Pancreas (tissue), 10 donors: Measurements from ENCODE around the gene RAN. TPM values are rescaled to one million over a fixed set of nuclear protein-coding genes. Genes with fewer than 3 reads are reported as not detected.
"Not testable (repeated sequence)": the region's sequence is repeated elsewhere in the genome, so short reads cannot be mapped to it uniquely, and the experiment has no call there.

Experiments
- ATAC-seq, 4 donors: fragments of 200-7000 bp; cut with Tn5 transposase; one replicate each; pipeline versions ENCODE4 v1.8.0 to v1.9.1; 2020; ENCODE audit warnings: mild to moderate bottlenecking in 4 of 4, moderate library complexity in 4 of 4
- DNase-seq, 6 donors: peaks; one replicate each; pipeline ENCODE4 v3.0.0-alpha.2; 2020
- FAIRE-seq: peaks from 2 replicates; lab custom pipeline; 2012; peaks lifted over from hg19 to GRCh38; lab: Jason Lieb, UNC
- H3K27ac ChIP-seq, 4 donors: fragments of 200-600 bp; sonication (generic); 1 replicate in 3 of 4; 2 replicates in 1 of 4; pipeline versions ENCODE4 v1.5.0 to v1.8.0; 2020
- H3K27me3 ChIP-seq, 4 donors: fragments of 200-600 bp; one replicate each; pipeline ENCODE4 v1.8.0; 2021
- H3K36me3 ChIP-seq, 3 donors: fragments of 200-600 bp; sonication (generic) in 1 of 3; one replicate each; pipeline versions ENCODE4 v1.5.0 to v1.8.0; 2020 to 2021
- H3K4me1 ChIP-seq, 3 donors: fragments of 200-600 bp; one replicate each; pipeline ENCODE4 v1.8.0; 2021
- H3K4me3 ChIP-seq, 4 donors: fragments of 200-600 bp; sonication (generic) in 2 of 4; one replicate each; pipeline versions ENCODE4 v1.5.0 to v1.8.0; 2020 to 2021
- H3K9me3 ChIP-seq, 4 donors: fragments of 200-600 bp; one replicate each; pipeline ENCODE4 v1.8.0; 2021
- WGBS, 2 donors: extraction: QIAGEN DNeasy Blood & Tissue Kit; methylation state at CpG; one replicate each; pipeline ENCODE4 v1.1.7; 2013; 5-methylcytosine and 5-hydroxymethylcytosine counted together
- intact Hi-C, 3 donors: fragments of 100-400 bp; cut with DNase I; formaldehyde crosslinking; loops; one replicate each; pipeline versions ENCODE4 v1.11.1 to v1.14.2; 2022
- polyA plus RNA-seq, 2 donors: library from polyadenylated mRNA; stranded (reverse); fragments of 200-250 nt; gene quantifications; one replicate each; pipeline ENCODE4 v1.2.3, GENCODE V29; 2013
- total RNA-seq, 6 donors: library from RNA; stranded (reverse); fragmentation: NEBNext Ultra II Directional in 4 of 6; extraction: Animal tissue kit (Norgen Biotek cat#: 25700) in 4 of 6; gene quantifications; one replicate each; pipeline versions ENCODE4 v1.2.1 to v1.2.4, GENCODE V29; 2021 to 2023
- TF ChIP-seq, protein P1 (sequence below), 4 donors: fragments of 200-600 bp; sonication (generic) in 3 of 4; IDR thresholded peaks; one replicate each; pipeline versions ENCODE4 v1.5.0 to v1.8.0; 2021; ENCODE audit warnings: antibody characterized with exemption in 4 of 4
- donor health status: healthy with polysubstance abuse.
- donor health status: DM: no; HTN: no; CAD: no; lungs with moderate emphysema.
- donor health status: DM: no; HTN: no; CAD: no.
- donor health status: control.
- donor health status: control.
- donor health status: Bipolar disorder and iron deficiency.
- donor health status: DM: yes; HTN: yes; CAD: no.
- donor health status: DM: no; HTN: no; CAD: no.
- donor health status: DM: no; HTN: no; CAD: no.
- donor health status: DM: yes; HTN: yes; CAD: no.

The RAN gene
- total and polyA plus RNA-seq, 8 donors: 60.0 to 201 (median 152) TPM

DNA sequence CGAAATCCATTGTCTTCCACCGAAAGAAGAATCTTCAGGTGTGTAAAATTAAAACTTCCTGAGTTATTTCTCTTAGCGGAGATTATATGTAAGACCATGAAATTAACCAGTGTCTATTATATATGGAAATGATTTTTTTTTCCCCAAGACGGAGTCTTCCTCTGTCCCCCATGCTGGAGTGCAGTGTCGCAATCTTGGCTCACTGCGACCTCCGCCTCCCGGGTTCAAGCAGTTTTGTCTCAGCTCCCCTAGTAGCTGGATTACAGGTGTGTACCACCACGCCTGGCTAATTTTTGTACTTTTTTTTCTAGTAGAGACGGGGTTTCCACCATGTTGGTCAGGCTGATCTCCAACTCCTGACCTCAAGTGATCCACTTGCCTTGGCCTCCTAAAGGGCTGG lies 2.8 kb downstream of the RAN start:
- TF ChIP-seq, protein P1, sequence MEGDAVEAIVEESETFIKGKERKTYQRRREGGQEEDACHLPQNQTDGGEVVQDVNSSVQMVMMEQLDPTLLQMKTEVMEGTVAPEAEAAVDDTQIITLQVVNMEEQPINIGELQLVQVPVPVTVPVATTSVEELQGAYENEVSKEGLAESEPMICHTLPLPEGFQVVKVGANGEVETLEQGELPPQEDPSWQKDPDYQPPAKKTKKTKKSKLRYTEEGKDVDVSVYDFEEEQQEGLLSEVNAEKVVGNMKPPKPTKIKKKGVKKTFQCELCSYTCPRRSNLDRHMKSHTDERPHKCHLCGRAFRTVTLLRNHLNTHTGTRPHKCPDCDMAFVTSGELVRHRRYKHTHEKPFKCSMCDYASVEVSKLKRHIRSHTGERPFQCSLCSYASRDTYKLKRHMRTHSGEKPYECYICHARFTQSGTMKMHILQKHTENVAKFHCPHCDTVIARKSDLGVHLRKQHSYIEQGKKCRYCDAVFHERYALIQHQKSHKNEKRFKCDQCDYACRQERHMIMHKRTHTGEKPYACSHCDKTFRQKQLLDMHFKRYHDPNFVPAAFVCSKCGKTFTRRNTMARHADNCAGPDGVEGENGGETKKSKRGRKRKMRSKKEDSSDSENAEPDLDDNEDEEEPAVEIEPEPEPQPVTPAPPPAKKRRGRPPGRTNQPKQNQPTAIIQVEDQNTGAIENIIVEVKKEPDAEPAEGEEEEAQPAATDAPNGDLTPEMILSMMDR (IDR thresholded peaks at IDR 0.05): no peak
- Histone ChIP-seq H3K36me3 (peaks cover 8 to 29% (median 10%) of the 10 kb centered on the region in 3 donors), H3K27ac (no peak overlapping the region), H3K27me3 (no peaks in the 10 kb centered on the region), H3K9me3 (no peaks in the 10 kb centered on the region), H3K4me1 (peaks cover 0 to 17% (median 8%) of the 10 kb centered on the region in 3 donors), H3K4me3 (no peak overlapping the region)
- no peak for DNase-seq
- no peak for ATAC-seq
- 95 to 97% methylated on average over 10 of the region's 10 CpGs for WGBS, 2 donors
- intact Hi-C loops: no loop called here
- no peak for FAIRE-seq

DNA sequence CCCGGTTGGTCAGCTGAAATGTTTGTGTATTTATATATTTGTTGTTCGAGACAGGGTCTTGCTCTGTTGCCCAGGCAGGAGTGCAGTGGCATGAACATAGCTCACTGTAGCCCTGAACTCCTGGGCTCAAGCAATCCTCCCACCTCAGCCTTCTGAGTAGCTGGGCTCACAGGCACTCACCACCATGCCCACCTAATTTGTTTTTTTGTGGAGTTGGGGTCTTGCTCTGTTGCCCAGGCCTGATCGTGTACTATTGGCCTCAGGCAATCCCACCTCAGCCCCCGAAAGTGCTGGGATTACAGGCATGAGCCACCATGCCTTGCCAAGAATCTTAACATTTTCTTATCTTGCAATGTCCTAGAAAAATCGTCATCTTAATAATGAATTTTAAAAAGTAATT lies 3.3 kb downstream of the RAN start:
- WGBS, 2 donors: 90 to 96% methylated on average over 5 of the region's 5 CpGs
- peaks cover 0 to 17% (median 8%) of the 10 kb centered on the region in 3 donors for H3K4me1 ChIP-seq
- H3K36me3 ChIP-seq: peaks cover 8 to 29% (median 10%) of the 10 kb centered on the region in 3 donors
- no peak overlapping the region for H3K27ac ChIP-seq
- ATAC-seq: no peak
- intact Hi-C loops: no loop called here
- no peak overlapping the region for H3K4me3 ChIP-seq
- H3K27me3 ChIP-seq: no peaks in the 10 kb centered on the region
- TF ChIP-seq, protein P1 (IDR thresholded peaks at IDR 0.05): no peak
- no peak for FAIRE-seq
- DNase-seq: no peak
- no peaks in the 10 kb centered on the region for H3K9me3 ChIP-seq

DNA sequence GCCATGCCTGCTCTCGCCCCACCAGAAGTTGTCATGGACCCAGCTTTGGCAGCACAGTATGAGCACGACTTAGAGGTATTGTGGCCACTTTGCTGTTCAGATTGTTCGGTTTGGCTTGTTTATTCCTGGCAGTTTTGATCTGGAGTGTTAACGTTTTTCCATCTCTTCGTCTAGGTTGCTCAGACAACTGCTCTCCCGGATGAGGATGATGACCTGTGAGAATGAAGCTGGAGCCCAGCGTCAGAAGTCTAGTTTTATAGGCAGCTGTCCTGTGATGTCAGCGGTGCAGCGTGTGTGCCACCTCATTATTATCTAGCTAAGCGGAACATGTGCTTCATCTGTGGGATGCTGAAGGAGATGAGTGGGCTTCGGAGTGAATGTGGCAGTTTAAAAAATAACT lies 3.8 kb downstream of the RAN start:
- intact Hi-C loops, FAIRE-seq, H3K4me3 ChIP-seq, H3K9me3 ChIP-seq, DNase-seq, H3K27ac ChIP-seq, ATAC-seq, H3K27me3 ChIP-seq: not testable (repeated sequence)
- WGBS, 2 donors: 83 to 89% methylated on average over 11 of the region's 11 CpGs
- Histone ChIP-seq H3K36me3 (peaks cover 8 to 29% (median 10%) of the 10 kb centered on the region in 3 donors), H3K4me1 (peaks cover 0 to 17% (median 8%) of the 10 kb centered on the region in 3 donors)

DNA sequence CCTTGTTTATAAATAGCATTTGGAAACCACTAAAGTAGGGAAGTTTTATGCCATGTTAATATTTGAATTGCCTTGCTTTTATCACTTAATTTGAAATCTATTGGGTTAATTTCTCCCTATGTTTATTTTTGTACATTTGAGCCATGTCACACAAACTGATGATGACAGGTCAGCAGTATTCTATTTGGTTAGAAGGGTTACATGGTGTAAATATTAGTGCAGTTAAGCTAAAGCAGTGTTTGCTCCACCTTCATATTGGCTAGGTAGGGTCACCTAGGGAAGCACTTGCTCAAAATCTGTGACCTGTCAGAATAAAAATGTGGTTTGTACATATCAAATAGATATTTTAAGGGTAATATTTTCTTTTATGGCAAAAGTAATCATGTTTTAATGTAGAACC lies 4.4 kb downstream of the RAN start:
- ATAC-seq (no peak), DNase-seq (no peak), FAIRE-seq (no peak)
- TF ChIP-seq, protein P1 (IDR thresholded peaks at IDR 0.05): no peak
- Histone ChIP-seq H3K27me3 (no peaks in the 10 kb centered on the region), H3K9me3 (no peaks in the 10 kb centered on the region), H3K4me1 (peaks cover 0 to 17% (median 8%) of the 10 kb centered on the region in 3 donors), H3K36me3 (peaks cover 8 to 29% (median 10%) of the 10 kb centered on the region in 3 donors), H3K4me3 (no peak overlapping the region), H3K27ac (no peak overlapping the region)
- intact Hi-C loops: no loop called here

DNA sequence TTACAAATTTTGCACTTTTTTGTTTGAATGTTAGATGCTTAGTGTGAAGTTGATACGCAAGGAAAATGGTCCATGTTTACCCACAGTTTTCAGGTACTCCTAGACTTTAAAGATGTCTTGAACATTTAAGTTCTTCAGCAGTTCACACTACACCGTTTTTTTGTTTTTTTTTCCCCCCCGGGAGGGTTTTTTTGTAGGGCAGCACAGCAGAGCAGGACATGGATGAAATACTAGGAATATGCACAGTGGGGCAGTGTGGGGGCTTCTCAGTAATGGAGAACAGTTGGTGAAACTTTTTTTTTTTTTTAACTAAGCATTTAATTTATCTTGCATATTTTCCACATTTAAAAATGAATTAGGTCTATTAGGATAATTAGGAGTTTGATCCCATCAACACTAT lies 4.9 kb downstream of the RAN start:
- TF ChIP-seq, protein P1 (IDR thresholded peaks at IDR 0.05): no peak
- intact Hi-C loops: no loop called here
- DNase-seq (no peak), FAIRE-seq (no peak), ATAC-seq (no peak)
- no peak overlapping the region for H3K4me3 ChIP-seq
- WGBS, 2 donors: 80 to 88% methylated on average over 3 of the region's 3 CpGs
- no peaks in the 10 kb centered on the region for H3K9me3 ChIP-seq
- no peak overlapping the region for H3K27ac ChIP-seq
- H3K4me1 ChIP-seq: peaks cover 0 to 17% (median 8%) of the 10 kb centered on the region in 3 donors
- no peaks in the 10 kb centered on the region for H3K27me3 ChIP-seq
- peaks cover 8 to 29% (median 10%) of the 10 kb centered on the region in 3 donors for H3K36me3 ChIP-seq
